IMR-90 (cell line): Measurements from ENCODE around the gene ZNF98. TPM values are rescaled to one million over a fixed set of nuclear protein-coding genes. Genes with fewer than 3 reads are reported as not detected.

Source experiments
- ATAC-seq: fragments of 200-7000 bp; cut with Tn5 transposase; 2 replicates; pipeline ENCODE4 v1.9.1; 2020; ENCODE audit warnings: low read depth, mild to moderate bottlenecking, moderate library complexity
- BruUV-seq: library from RNA; stranded (reverse); fragments of 400-500 nt; replicated peaks from 2 replicates; lab custom pipeline; 2021; lab: Mats Ljungman, UMichigan
- CTCF ChIA-PET: fragments of 300-600 bp; formaldehyde crosslinking; extraction: SDS; loops from one replicate; lab custom pipeline; 2021; ENCODE audit warnings: antibody characterized with exemption; lab: Yijun Ruan, JAX
- POLR2A ChIA-PET: fragments of 300-600 bp; sonication (Branson Sonifier 250); formaldehyde crosslinking; loops from one replicate; lab custom pipeline; 2022; ENCODE audit warnings: antibody characterized with exemption; ENCODE audit not compliant: unreplicated experiment; lab: Charles Lee
- DNase-seq: peaks from one replicate; pipeline ENCODE4 v3.0.0; 2013
- H2AFZ ChIP-seq: replicated peaks from 2 replicates; pipeline ENCODE3; 2013; ENCODE audit warnings: low read length, mild to moderate bottlenecking; ENCODE audit not compliant: poor library complexity
- H2AK5ac ChIP-seq: 2 replicates; pipeline ENCODE4 v1.6.1; 2013; ENCODE audit warnings: low read depth, low read length, inconsistent platforms
- H2AK9ac ChIP-seq: replicated peaks from 2 replicates; pipeline ENCODE3; 2013; ENCODE audit warnings: mild to moderate bottlenecking, low read depth, low read length, moderate library complexity; ENCODE audit not compliant: poor library complexity
- H2BK120ac ChIP-seq: 2 replicates; pipeline ENCODE4 v1.6.1; 2013; ENCODE audit warnings: low read depth, low read length, inconsistent platforms
- H2BK15ac ChIP-seq: 3 replicates; pipeline ENCODE4 v1.6.1; 2013; ENCODE audit warnings: low read depth, low read length, inconsistent platforms
- H2BK20ac ChIP-seq: 2 replicates; pipeline ENCODE4 v1.6.1; 2013; ENCODE audit warnings: low read depth, mild to moderate bottlenecking, inconsistent platforms, low read length, moderate library complexity
- H2BK5ac ChIP-seq: 2 replicates; pipeline ENCODE4 v1.6.1; 2013; ENCODE audit warnings: mild to moderate bottlenecking, low read depth, low read length, inconsistent platforms; ENCODE audit not compliant: poor library complexity, severe bottlenecking
- H3K14ac ChIP-seq: replicated peaks from 2 replicates; pipeline ENCODE4 v1.6.1; 2013; ENCODE audit warnings: low read depth, low read length, inconsistent platforms
- H3K18ac ChIP-seq: 2 replicates; pipeline ENCODE4 v1.6.1; 2013; ENCODE audit warnings: low read depth, low read length, control low read depth
- H3K23ac ChIP-seq: 2 replicates; pipeline ENCODE4 v1.6.1; 2013; ENCODE audit warnings: low read depth, low read length, inconsistent platforms
- H3K27ac ChIP-seq: 2 replicates; pipeline ENCODE4 v1.5.1; 2013; ENCODE audit warnings: mild to moderate bottlenecking, control low read depth, low read length; ENCODE audit not compliant: insufficient read depth
- H3K27me3 ChIP-seq: 2 replicates; pipeline ENCODE4 v1.6.1; 2013; ENCODE audit warnings: low read length; ENCODE audit not compliant: control insufficient read depth, insufficient read depth
- H3K36me3 ChIP-seq: 2 replicates; pipeline ENCODE4 v1.6.1; 2013; ENCODE audit warnings: low read length, mixed read lengths; ENCODE audit not compliant: control insufficient read depth, insufficient read depth
- H3K4ac ChIP-seq: 2 replicates; pipeline ENCODE4 v1.6.1; 2013; ENCODE audit warnings: low read depth, low read length, inconsistent platforms
- H3K4me1 ChIP-seq: 2 replicates; pipeline ENCODE4 v1.6.1; 2013; ENCODE audit warnings: low read length, mixed read lengths; ENCODE audit not compliant: control insufficient read depth, insufficient read depth
- H3K4me2 ChIP-seq: 2 replicates; pipeline ENCODE4 v1.6.1; 2013; ENCODE audit warnings: low read depth, mild to moderate bottlenecking, control low read depth, low read length, moderate library complexity
- H3K4me3 ChIP-seq: 2 replicates; pipeline ENCODE4 v1.5.1; 2013; ENCODE audit warnings: low read depth, mild to moderate bottlenecking, control low read depth, low read length, moderate library complexity; ENCODE audit not compliant: insufficient read depth
- H3K56ac ChIP-seq: 2 replicates; pipeline ENCODE4 v1.6.1; 2013; ENCODE audit warnings: low read length, inconsistent platforms; ENCODE audit not compliant: insufficient read depth; ENCODE audit errors: extremely low read depth
- H3K79me1 ChIP-seq, 2 experiments: 2 replicates each; pipeline ENCODE4 v1.6.1; 2013; ENCODE audit warnings: low read length in 2 of 2, inconsistent platforms in 1 of 2, low read depth in 1 of 2
- H3K9ac ChIP-seq: 2 replicates; pipeline ENCODE4 v1.6.1; 2013; ENCODE audit warnings: low read depth, low read length, control low read depth
- H3K9me1 ChIP-seq: 2 replicates; pipeline ENCODE4 v1.6.1; 2013; ENCODE audit warnings: low read length, inconsistent platforms; ENCODE audit not compliant: insufficient read depth
- H3K9me3 ChIP-seq: 2 replicates; pipeline ENCODE4 v1.6.1; 2013; ENCODE audit warnings: low read length; ENCODE audit not compliant: control insufficient read depth, insufficient read depth
- H4K20me1 ChIP-seq: 2 replicates; pipeline ENCODE4 v1.6.1; 2013; ENCODE audit warnings: low read length, inconsistent platforms; ENCODE audit not compliant: insufficient read depth
- H4K5ac ChIP-seq: 2 replicates; pipeline ENCODE4 v1.6.1; 2013; ENCODE audit warnings: mild to moderate bottlenecking, low read depth, low read length, control low read depth
- H4K8ac ChIP-seq, 2 experiments: 2 replicates each; pipeline ENCODE4 v1.6.1; 2013; ENCODE audit warnings: low read depth in 2 of 2, low read length in 2 of 2, control low read depth in 1 of 2, inconsistent platforms in 1 of 2
- H4K91ac ChIP-seq: 2 replicates; pipeline ENCODE4 v1.6.1; 2013; ENCODE audit warnings: low read depth, low read length, inconsistent platforms; ENCODE audit not compliant: insufficient read depth
- CEBPB ChIP-seq: IDR thresholded peaks from 2 replicates; pipeline ENCODE4 v1.6.1; 2012; ENCODE audit warnings: low read depth, low read length, improper control_type of control experiment
- CTCF ChIP-seq: conservative IDR thresholded peaks from 2 replicates; pipeline ENCODE4 v1.5.1; 2012; ENCODE audit warnings: mild to moderate bottlenecking, low read depth, low read length, improper control_type of control experiment
- FOS ChIP-seq: fragments of 150-350 bp; IDR thresholded peaks from 2 replicates; pipeline ENCODE4 v1.6.1; 2016; ENCODE audit warnings: low read depth, low read length
- MAFK ChIP-seq: IDR thresholded peaks from 2 replicates; pipeline ENCODE4 v1.6.1; 2012; ENCODE audit warnings: low read depth, low read length, improper control_type of control experiment
- MAZ ChIP-seq: IDR thresholded peaks from 2 replicates; pipeline ENCODE4 v1.6.1; 2012; ENCODE audit warnings: low read depth, mild to moderate bottlenecking, low read length, improper control_type of control experiment, moderate library complexity, borderline replicate concordance
- MXI1 ChIP-seq: IDR thresholded peaks from 2 replicates; pipeline ENCODE4 v1.6.1; 2012; ENCODE audit warnings: low read depth, mild to moderate bottlenecking, low read length, moderate library complexity, borderline replicate concordance
- POLR2A ChIP-seq: IDR thresholded peaks from 2 replicates; pipeline ENCODE4 v1.6.1; 2012; ENCODE audit warnings: mild to moderate bottlenecking, low read depth, low read length
- RAD21 ChIP-seq: IDR thresholded peaks from 2 replicates; pipeline ENCODE4 v1.6.1; 2012; ENCODE audit warnings: low read length, improper control_type of control experiment
- RCOR1 ChIP-seq: IDR thresholded peaks from 2 replicates; pipeline ENCODE4 v1.6.1; 2012; ENCODE audit warnings: mild to moderate bottlenecking, low read length, improper control_type of control experiment; ENCODE audit not compliant: insufficient replicate concordance
- SMC3 ChIP-seq: fragments of 150-350 bp; IDR thresholded peaks from 2 replicates; pipeline ENCODE4 v1.6.1; 2016; ENCODE audit warnings: low read depth, mild to moderate bottlenecking, antibody characterized with exemption, low read length, moderate library complexity
- USF2 ChIP-seq: fragments of 150-350 bp; IDR thresholded peaks from 2 replicates; pipeline ENCODE4 v1.6.1; 2017; ENCODE audit warnings: mild to moderate bottlenecking, antibody characterized with exemption, low read length, low read depth
- WGBS, 2 experiments: methylation state at CpG; one replicate each; pipeline versions ENCODE4 v1.1.5 to v1.1.7; 2013; ENCODE audit warnings: missing lambda C conversion rate in 2 of 2; ENCODE audit not compliant: insufficient read length in 1 of 2; ENCODE audit errors: extremely low coverage in 2 of 2; 5-methylcytosine and 5-hydroxymethylcytosine counted together
- dilution Hi-C: fragments of 300-500 bp; cut with HindIII; formaldehyde crosslinking; loops from one replicate; pipeline ENCODE4 v1.14.3; 2018; ENCODE audit warnings: low sequenced_read_pairs; ENCODE audit not compliant: unreplicated experiment
- in situ Hi-C: fragments of 300-500 bp; cut with MboI; formaldehyde crosslinking; loops from 3 replicates; pipeline ENCODE4 v1.14.3; 2019; ENCODE audit warnings: low sequenced_read_pairs, inconsistent platforms, mixed read lengths
- intact Hi-C: fragments of 100-400 bp; cut with micrococcal nuclease; formaldehyde crosslinking; loops from 2 replicates; pipeline ENCODE4 v1.10.0; 2022
- polyA plus RNA-seq, 3 experiments: library from polyadenylated mRNA; depleted of rRNA; stranded (reverse); fragments of >200 nt; gene quantifications; 2 replicates each; pipeline ENCODE4 v1.2.3, GENCODE V29; 2012; ENCODE audit warnings: low replicate concordance in 1 of 3
- total RNA-seq: library from RNA; depleted of rRNA; stranded (reverse); fragments of >200 nt; gene quantifications from 2 replicates; pipeline ENCODE4 v1.2.3, GENCODE V29; 2012

The ZNF98 gene
- total and polyA plus RNA-seq, 2 of the 4 experiments (the other 2 are of a cell fraction) = not detected

GRCh38 chr19:22427960-22428913 is 6.1 kb upstream of the ZNF98 start (continued):
- TF ChIP-seq CTCF = no peak

GRCh38 chr19:22427547-22427946 is 5.4 kb upstream of the ZNF98 start:
- in situ Hi-C loops (no loop called here), intact Hi-C loops (no loop called here), dilution Hi-C loops (no loop called here)
- DNase-seq (no peak), ATAC-seq (no peak)
- Histone ChIP-seq H3K36me3 (no peaks in the 10 kb centered on the region), H4K8ac (no peak overlapping the region), H3K23ac (no peak overlapping the region), H3K79me1 (no peaks in the 10 kb centered on the region), H2BK120ac (no peak overlapping the region), H3K56ac (no peak overlapping the region), H2BK15ac (no peak overlapping the region), H2AFZ (no peak overlapping the region), H3K14ac (no peak overlapping the region), H3K9me1 (no peaks in the 10 kb centered on the region), H2BK5ac (no peak overlapping the region), H3K18ac (no peak overlapping the region), H3K9me3 (peaks cover 30% of the 10 kb centered on the region), H2BK20ac (no peak overlapping the region), H2AK5ac (no peak overlapping the region), H2AK9ac (no peak overlapping the region), H3K4me3 (no peak overlapping the region), H4K5ac (no peak overlapping the region), H3K4me2 (no peak overlapping the region), H3K9ac (no peak overlapping the region), H4K20me1 (no peaks in the 10 kb centered on the region), H4K91ac (no peak overlapping the region), H3K27ac (no peak overlapping the region), H3K27me3 (no peaks in the 10 kb centered on the region), H3K4ac (no peak overlapping the region), H3K4me1 (no peaks in the 10 kb centered on the region)
- BruUV-seq = no TSS peak
- WGBS, 2 experiments = no CpG with 5 or more reads among the region's 19 CpGs
- ChIA-PET POLR2A (no interaction called here), CTCF (no interaction called here)
- TF ChIP-seq MAFK (no peak), RCOR1 (no peak), POLR2A (no peak), MAZ (no peak), RAD21 (no peak), USF2 (no peak), CEBPB (no peak), MXI1 (no peak), CTCF (no peak), FOS (no peak), SMC3 (no peak)
